Measurements from ENCODE around the gene ATAD1. TPM values are rescaled to one million over a fixed set of nuclear protein-coding genes. Genes with fewer than 3 reads are reported as not detected.

The ATAD1 gene
- total and polyA plus RNA-seq, 2 of the 4 experiments (the other 2 are of a cell fraction) = 12.7 to 21.9 TPM

- H2AK9ac ChIP-seq (replicated peaks; ENCODE audit: low read depth, low read length, poor library complexity) = no peak overlapping the region
- peaks cover 8% of the 10 kb centered on the region for H3K36me3 ChIP-seq (ENCODE audit: control insufficient read depth, insufficient read depth, low read length)
- no peak overlapping the region for H2BK120ac ChIP-seq (ENCODE audit: low read depth, low read length)
- peaks cover 0 to 16% of the 10 kb centered on the region in 2 experiments; a peak in 3 of 4 replicates for H3K79me1 ChIP-seq (ENCODE audit: low read depth in 1 of 2, low read length in 2 of 2)
- H3K4me3 ChIP-seq (ENCODE audit: insufficient read depth, low read depth, low read length) = no peak overlapping the region
- WGBS, 2 experiments (ENCODE audit: extremely low coverage in 2 of 2, insufficient read length in 1 of 2) = no CpG with 5 or more reads among the region's 2 CpGs
- H2BK20ac ChIP-seq (ENCODE audit: low read depth, low read length) = no peak overlapping the region
- DNase-seq = peak; percentile 80
- no peak overlapping the region for H3K18ac ChIP-seq (ENCODE audit: low read depth, low read length)
- BruUV-seq (replicated peaks) = no TSS peak
- ATAC-seq (ENCODE audit: low read depth) = peak; percentile 67
- no peak overlapping the region for H3K9ac ChIP-seq (ENCODE audit: low read depth, low read length)
- H2AK5ac ChIP-seq (ENCODE audit: low read depth, low read length) = no peak overlapping the region
- in situ Hi-C loops (cut with MboI; ENCODE audit: low sequenced_read_pairs) (no loop called here), dilution Hi-C loops (cut with HindIII; ENCODE audit: low sequenced_read_pairs, unreplicated experiment) (no loop called here), intact Hi-C loops (cut with micrococcal nuclease) (no loop called here)
- no peak overlapping the region for H3K4ac ChIP-seq (ENCODE audit: low read depth, low read length)
- ChIA-PET POLR2A (ENCODE audit: unreplicated experiment) (no interaction called here), CTCF (no interaction called here)
- no peak overlapping the region for H3K27ac ChIP-seq (ENCODE audit: insufficient read depth, low read length)
- no peak overlapping the region for H4K5ac ChIP-seq (ENCODE audit: low read depth, low read length)
- H3K56ac ChIP-seq (ENCODE audit: extremely low read depth, insufficient read depth, low read length) = no peak overlapping the region
- no peak overlapping the region for H4K91ac ChIP-seq (ENCODE audit: insufficient read depth, low read depth, low read length)
- no peak overlapping the region for H3K14ac ChIP-seq (replicated peaks; ENCODE audit: low read depth, low read length)
- no peak overlapping the region for H4K8ac ChIP-seq (ENCODE audit: low read depth in 2 of 2, low read length in 2 of 2)
- H2BK5ac ChIP-seq (ENCODE audit: low read depth, low read length, poor library complexity, severe bottlenecking) = no peak overlapping the region
- no peak overlapping the region for H3K4me2 ChIP-seq (ENCODE audit: low read depth, low read length)
- H3K27me3 ChIP-seq (ENCODE audit: control insufficient read depth, insufficient read depth, low read length) = no peaks in the 10 kb centered on the region
- H3K4me1 ChIP-seq (ENCODE audit: control insufficient read depth, insufficient read depth, low read length) = peaks cover 2% of the 10 kb centered on the region
- TF ChIP-seq MXI1 (IDR thresholded peaks at IDR 0.05; ENCODE audit: borderline replicate concordance, low read depth, low read length) (no peak), BHLHE40 (IDR thresholded peaks at IDR 0.05; ENCODE audit: low read depth, low read length) (no peak; the same call in 1 of the 2 replicates), FOS (IDR thresholded peaks at IDR 0.05; ENCODE audit: low read depth, low read length) (peak; percentile 73; the same call in 1 of the 2 replicates)
- H3K9me3 ChIP-seq (ENCODE audit: control insufficient read depth, insufficient read depth, low read length) = no peaks in the 10 kb centered on the region
- H3K9me1 ChIP-seq (ENCODE audit: insufficient read depth, low read length) = peaks cover 4% of the 10 kb centered on the region; the same call in 1 of the 2 replicates
- no peaks in the 10 kb centered on the region; the same call in 1 of the 2 replicates for H4K20me1 ChIP-seq (ENCODE audit: insufficient read depth, low read length)
- H2BK15ac ChIP-seq (ENCODE audit: low read depth, low read length) = no peak overlapping the region
- no peak overlapping the region for H3K23ac ChIP-seq (ENCODE audit: low read depth, low read length)
- H2AFZ ChIP-seq (replicated peaks; ENCODE audit: low read length, poor library complexity) = no peak overlapping the region
Measured at GRCh38 chr10:87752566-87752965, 65.5 kb downstream of the ATAD1 start.

All from IMR-90 (cell line).